Stomach (tissue), 4 donors: Measurements from ENCODE around the gene RPRD1A.

Experiments
- EP300 ChIP-seq: sonication (generic); formaldehyde crosslinking; IDR thresholded peaks from one replicate; pipeline ENCODE4 v1.6.1; 2017; ENCODE audit warnings: antibody characterized with exemption
- TF ChIP-seq, protein P1 (sequence below), 7 experiments: fragments of 450-650 bp in 4 of 7; fragments of 200-600 bp in 3 of 7; sonication (generic) in 3 of 7; IDR thresholded peaks; one replicate each; pipeline ENCODE4 v1.5.1; 2016 to 2019; ENCODE audit warnings: antibody characterized with exemption in 7 of 7, control low read depth in 2 of 7, mild to moderate bottlenecking in 1 of 7

DNA sequence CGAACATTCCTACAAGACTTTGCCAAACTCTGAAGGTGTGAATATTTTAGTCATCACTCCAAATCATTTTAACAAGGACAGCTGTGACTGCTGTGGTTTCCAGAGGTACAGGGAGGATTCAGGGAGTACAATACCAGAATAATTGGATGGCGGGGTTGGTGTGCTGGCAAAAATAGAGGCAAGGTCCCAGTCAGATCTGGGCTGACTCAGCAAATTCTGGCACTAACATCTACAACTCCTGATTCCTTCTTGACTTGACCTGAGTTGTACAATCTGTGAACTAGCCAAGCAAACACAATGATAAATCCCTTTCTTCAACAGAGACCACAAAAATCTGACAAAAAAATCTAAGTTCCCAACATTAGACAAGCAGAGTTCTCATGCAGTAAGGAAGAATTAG, 54.5 kb downstream of the RPRD1A start:
- TF ChIP-seq, protein P1, sequence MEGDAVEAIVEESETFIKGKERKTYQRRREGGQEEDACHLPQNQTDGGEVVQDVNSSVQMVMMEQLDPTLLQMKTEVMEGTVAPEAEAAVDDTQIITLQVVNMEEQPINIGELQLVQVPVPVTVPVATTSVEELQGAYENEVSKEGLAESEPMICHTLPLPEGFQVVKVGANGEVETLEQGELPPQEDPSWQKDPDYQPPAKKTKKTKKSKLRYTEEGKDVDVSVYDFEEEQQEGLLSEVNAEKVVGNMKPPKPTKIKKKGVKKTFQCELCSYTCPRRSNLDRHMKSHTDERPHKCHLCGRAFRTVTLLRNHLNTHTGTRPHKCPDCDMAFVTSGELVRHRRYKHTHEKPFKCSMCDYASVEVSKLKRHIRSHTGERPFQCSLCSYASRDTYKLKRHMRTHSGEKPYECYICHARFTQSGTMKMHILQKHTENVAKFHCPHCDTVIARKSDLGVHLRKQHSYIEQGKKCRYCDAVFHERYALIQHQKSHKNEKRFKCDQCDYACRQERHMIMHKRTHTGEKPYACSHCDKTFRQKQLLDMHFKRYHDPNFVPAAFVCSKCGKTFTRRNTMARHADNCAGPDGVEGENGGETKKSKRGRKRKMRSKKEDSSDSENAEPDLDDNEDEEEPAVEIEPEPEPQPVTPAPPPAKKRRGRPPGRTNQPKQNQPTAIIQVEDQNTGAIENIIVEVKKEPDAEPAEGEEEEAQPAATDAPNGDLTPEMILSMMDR (IDR thresholded peaks at IDR 0.05) = no peak
- no peak for TF ChIP-seq EP300
